Renal cortex interstitium (tissue), 11 donors: ENCODE measurements around the gene INTS1. TPM values are rescaled to one million over a fixed set of nuclear protein-coding genes. Genes with fewer than 3 reads are reported as not detected.

Experiments
- DNase-seq, 11 donors: peaks; one replicate each; pipeline ENCODE4 v3.0.0-alpha.2; 2013; ENCODE audit warnings: low read depth in 9 of 11, low spot score in 4 of 11; ENCODE audit errors: extremely low read depth in 1 of 11
- polyA plus RNA-seq, 3 donors: library from polyadenylated mRNA; unstranded; fragments of 120-200 nt; gene quantifications; one replicate each; pipeline ENCODE4 v1.2.1, GENCODE V29; 2013; ENCODE audit not compliant: insufficient read length in 3 of 3

INTS1 gene
- polyA plus RNA-seq, 3 donors, result 50.0 to 94.7 (median 87.9) TPM

GRCh38 chr7:1514995-1515401, 10.8 kb upstream of the INTS1 start:
- no peak for DNase-seq

DNA sequence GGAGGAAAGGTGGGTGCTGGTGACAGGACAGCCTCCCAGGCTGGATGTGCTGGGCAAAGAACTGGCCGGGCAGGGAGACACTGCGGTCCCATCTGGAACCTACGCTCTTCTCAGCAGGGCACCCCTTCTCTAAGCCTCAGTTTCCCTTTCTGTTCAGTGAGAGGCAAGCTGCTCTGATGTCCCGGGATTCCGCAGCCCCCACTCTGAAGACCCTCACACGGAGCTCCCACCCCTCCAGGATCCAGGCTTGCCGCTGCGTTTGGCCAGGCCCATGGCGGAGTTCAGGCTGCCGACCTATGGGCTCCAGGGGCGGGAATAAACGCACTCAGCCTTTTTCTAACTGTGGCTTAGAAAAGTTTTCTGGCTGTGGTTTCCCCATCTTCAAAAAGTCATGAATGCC, 10.2 kb upstream of the INTS1 start:
- no peak for DNase-seq

DNA sequence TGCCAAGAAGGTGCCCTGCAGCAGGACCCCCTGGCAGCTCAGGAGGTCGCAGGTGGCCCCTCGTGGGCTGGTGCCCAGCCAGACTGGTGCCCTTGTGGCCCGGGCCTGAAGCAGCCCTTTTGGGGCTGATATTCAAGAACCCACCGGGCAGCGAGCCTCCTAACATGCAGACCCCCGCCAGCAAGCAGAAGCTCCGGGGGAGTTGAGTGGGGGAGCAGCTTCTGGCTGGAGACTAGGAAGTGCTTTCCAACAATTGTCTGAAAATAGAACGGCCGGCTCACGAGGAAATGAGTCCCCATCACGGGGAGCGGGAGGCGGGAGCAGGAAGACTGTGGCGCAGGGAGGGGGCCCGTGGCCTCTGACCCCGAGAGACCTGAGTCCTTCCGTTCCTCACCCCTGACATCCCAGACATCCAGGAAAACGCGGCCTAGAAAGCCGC, 9.5 kb upstream of the INTS1 start:
- DNase-seq, result no peak

DNA sequence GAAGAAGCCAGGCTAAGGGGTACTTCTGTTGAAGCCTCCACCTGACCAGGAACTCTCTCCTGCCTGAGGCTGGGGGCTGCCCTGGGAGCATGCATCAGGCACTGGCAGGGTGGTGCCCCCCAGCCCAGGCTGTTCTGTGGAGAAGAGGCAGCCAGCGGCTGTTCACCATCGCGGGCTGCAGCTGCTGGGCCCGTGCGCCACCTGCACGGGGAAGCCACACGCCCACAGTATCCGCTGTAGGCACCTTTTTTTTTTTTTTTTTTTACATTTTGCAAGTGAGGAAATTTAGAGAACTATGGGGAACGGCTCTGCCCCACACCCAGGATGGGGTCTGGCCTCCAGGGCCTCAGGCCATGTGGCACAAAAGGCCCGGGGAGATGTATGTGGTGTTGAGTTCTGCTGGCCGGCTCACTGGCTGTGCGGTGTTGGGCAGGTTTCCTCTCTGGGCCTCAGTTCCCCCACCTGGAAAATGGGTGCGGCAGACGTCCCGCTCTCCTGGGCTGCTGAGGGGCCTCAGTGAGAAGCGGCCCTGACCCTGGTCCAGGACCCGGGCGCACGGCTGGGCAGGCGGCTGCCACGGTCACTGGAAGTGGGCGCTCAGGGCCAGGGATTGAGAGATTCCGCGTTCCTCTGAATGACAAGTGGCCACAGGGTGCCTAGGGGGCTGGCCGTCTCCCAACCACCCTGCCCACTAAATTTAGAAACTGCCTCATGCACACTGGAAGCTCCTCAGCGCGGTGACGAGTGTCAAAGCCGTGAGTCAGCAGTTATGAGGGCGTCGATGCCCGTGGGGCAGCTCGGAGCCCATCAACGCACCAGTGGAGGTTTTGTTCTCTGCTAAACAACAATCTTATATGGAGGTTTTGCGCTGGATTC, 8.8 kb upstream of the INTS1 start:
- no peak for DNase-seq

DNA sequence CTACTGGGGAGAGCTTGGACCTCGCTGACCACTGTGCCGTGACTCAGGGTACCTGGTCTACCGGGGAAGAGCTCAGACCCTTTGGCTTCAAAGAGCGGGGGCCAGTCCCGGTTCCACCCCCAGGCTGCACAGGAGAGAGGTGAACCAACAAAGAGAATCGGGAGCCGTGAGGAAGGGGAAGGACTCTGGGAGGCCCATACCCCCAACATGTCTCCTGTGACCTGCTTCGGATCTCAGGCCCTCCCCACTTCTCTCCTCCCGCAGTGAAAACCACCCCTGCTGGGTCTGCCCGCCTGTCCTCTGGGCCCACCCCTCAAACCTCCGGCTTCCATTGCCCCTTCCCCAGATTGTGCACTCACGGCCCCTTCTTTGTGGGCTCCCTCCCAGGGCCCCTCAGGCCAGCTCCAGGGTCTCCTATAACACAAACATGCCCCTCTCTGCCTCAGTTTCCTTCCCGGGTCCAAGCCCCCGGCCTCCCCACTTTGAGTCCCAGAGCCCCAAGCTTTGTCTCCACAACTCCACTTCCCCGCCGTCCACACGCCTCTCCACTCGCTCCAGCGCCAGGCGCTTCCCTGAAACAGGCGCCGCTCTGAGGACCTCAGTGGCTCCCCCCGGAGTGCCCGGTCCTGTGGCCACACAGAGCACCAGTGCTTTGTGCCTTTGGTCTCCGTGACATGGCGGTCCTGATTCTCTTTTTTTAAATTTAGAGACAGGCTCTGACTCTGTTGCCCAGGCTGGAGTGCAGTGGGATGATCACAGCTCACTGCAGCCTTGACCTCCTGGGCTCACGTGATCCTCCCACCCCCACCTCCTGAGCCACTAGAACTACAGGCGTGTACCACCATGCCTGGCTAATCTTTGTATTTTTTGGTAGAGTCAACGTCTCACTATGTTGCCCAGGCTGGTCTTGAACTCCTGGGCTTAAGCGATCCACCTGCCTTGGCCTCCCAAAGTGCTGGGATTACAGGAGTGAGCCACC, 7.5 kb upstream of the INTS1 start:
- no peak for DNase-seq

DNA sequence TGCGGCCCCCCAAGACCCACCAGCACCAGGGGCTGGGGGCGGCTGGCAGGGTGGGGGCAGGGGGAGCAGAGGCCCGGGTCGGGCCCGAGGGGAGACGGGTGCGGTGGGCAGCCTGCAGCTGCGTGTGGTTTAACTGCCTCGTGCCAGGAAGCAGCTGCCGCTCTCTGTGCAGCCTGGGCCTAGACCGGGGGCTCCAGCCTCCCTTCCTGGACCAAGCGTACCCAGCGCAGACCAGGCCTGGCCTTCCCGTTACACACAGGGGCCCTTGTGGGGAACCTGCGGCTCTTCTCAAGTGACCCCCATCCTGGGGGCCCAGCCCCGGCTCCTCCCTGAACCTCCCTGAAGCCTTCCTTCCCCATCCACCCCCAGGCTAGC, 6.6 kb upstream of the INTS1 start:
- no peak for DNase-seq

- no peak for DNase-seq
Measured at GRCh38 chr7:1509226-1509625, 5.0 kb upstream of the INTS1 start.

GRCh38 chr7:1508277-1508758, 4.1 kb upstream of the INTS1 start:
- no peak for DNase-seq

DNA sequence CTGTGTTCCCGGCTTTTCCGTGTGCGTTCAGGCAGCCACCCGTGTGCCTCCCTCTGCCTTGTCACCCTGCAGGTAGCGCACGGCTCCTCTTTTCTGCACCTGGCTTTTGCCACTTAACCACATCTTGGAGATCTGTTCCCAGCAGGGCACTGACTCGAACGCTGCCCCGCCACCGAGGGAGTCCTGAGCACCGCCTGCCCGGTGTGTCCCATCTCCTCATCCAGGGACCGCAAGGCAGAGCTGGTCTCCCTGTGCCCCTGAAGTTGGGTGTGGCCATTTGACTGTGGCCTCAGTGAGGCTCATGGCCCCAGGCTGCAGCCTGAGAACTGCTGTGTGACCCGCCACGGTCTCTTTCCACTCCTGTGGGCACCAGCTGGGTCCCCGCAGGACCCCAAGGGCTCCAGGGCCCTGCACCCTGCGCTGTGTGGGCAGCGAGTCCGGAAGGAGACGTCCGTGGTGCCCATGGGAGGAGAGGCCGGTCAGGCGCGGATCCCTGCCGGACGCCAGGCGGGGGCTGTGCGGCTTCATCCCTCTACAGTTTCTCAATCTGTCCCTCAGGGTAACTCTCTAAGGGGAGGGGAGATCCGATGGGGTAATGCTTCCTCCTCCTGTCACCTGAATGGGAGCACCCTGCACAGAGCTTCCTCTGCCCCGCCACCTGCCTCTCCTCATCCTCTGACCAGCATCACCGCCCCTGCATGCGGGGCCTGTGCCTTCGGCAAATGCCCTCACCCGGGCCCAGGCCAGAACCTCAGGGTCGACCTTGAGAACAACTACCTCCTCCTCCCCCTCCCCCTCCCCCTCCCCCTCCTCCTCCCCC, 1.8 kb upstream of the INTS1 start:
- DNase-seq, result no peak

- no peak for DNase-seq
Measured at GRCh38 chr7:1503390-1503789, 799 bp downstream of the INTS1 start.

DNA sequence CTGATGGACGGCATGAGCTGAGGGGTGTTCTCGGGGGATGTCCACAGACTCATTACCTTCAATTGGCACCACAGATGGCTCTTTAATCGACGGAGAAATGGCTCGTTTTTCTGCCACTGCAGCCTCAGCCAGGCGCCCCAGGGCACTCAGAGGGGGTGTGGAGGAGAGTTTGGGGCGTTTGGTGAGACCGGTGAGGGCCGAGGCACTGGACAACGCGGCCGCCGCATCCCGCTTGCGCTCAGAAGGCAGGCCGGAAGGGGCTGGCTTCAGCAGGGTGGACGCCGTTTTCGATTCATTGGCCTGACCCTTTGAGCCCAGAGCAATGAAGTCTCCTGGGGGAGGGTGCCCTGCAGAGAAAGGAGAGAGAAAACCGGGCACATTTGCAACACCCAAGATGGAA, 1.3 kb downstream of the INTS1 start:
- no peak for DNase-seq

DNA sequence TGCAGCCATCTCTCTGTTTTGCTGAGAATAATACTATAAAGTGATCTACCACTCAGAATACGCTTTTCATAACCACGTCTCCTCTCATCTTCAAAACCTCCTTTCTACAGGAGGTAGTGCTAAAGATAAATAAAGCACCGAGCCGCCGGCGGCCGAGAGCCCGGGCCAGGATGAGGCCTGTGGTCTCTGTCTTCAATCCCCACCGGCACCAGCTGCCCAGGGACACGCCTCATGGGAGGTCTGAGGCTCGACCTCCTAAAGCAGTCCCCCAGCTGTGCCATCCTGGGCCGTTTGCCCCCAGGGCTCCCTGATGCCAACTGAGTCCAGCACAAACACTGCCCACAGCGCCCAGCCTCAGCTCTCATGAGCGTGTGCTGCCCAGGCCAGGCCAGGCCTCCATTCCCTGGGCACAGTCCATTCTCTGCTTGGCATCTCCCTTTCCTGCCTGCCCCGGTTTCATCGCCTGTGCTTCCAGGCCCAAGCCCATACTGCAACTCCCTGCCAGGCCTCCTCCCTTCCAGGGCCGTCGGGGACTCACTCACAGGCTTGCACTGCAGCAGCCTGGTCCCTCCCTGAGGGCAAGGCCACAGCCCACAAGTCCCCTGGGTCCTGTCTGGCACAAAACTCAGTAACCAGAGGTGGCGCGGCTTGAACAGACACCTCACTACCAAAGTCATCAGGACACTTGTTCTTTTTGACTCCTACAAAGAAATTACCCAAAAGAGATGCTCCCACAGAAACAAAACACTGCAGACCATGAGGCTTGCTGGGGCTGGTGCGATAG, 2.5 kb downstream of the INTS1 start:
- no peak for DNase-seq

DNA sequence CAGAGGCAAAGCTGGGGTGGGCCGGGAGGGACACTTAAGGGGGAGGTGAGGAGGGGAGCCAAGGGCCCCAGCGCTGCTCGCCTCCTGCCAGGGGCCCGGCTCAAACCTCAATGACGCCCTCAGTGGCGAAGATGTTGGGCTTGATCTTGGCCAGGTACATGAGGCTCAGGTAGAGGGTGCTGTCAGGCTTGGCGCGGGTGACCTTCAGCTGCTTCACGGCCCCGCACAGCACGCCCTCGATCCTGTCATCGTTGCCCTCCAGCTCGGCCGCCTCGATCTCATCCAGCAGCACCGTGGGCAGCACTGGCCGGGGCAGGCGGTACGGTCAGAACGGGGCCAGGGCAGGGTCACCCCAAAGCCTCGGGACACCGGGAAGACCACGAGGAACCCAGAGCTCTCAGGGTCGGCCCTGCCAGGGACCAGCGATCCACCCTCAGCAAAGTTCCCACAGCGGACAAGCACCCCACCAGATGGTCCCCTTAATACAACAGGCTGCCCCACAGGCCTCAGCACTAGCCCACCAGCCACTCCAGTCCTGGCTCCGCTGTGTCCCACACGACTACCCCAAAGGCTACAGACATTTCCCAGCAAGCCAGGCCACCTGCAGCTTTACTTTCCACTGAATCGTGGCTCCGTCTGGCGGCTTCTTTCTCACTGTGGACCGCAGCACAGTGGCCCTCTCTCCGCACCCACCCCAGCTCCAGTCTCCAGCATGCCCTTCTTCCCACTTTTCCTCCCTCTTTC, 4.0 kb downstream of the INTS1 start:
- DNase-seq, result no peak

- DNase-seq, result no peak
Measured at GRCh38 chr7:1499367-1500029, 4.7 kb downstream of the INTS1 start.

GRCh38 chr7:1498370-1499305, 5.6 kb downstream of the INTS1 start:
- DNase-seq, result no peak

DNA sequence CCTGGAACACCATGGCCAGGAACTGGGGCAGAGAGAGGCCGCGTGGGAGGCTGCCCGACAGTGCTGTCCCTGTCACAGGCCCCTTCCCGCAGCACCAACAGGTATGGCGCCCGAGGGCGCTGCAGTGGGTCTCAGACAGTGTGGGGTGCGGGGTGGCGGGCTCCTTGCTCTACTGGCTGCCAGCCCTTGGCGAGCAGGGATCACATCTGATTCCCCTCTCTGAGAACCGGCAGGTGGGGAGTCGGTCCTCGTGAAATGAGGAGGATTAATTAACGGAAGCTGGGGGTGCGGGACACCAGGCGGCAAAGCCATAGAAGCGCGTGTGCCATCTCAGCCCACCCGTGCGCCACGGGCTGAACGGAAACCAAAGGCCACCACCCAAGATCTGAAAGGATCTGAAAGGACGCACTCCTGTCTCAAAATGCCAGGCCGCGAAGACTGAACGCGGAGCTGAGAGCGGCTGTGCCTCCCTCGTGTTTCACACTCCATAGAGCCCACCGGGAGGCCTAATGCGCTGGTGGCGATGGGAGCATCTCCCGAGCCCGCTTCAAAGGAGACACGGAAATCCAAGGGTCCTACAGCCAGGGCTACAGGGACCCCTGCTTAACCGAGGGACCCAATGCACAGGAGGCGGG, 6.8 kb downstream of the INTS1 start:
- DNase-seq, result no peak
